GM19193 (cell line): ENCODE measurements around the gene HRNR.

Source experiments
- POLR2A ChIP-seq: IDR thresholded peaks from 4 replicates; pipeline ENCODE4 v1.6.1; 2011; ENCODE audit not compliant: insufficient read depth, insufficient read length; ENCODE audit errors: extremely low read depth

The HRNR gene

DNA sequence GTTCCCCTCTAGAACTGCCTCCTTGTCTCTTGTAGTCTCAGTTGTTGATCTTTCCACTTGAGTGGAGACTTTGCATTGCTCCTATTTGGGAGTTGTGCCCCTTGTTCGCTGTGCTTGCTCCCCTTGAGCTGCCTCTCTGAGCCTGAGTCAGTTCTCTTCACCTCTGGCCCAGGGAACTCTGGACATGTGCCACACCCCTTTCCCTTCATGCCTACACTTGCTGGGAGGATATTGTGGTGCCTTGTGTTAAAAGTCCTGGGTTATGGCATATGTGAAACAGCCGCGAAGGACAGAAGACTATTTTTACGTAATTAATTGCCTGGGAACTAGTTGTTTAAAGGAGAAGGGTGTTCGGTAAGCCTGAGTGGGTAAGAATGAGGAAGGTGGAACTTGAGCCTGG, 32.7 kb downstream of the HRNR start:
- TF ChIP-seq POLR2A = no peak

- no peak for TF ChIP-seq POLR2A
Measured at GRCh38 chr1:152190589-152190988, 33.4 kb downstream of the HRNR start.

- TF ChIP-seq POLR2A = no peak
Measured at GRCh38 chr1:152189657-152190442, 34.1 kb downstream of the HRNR start.

DNA sequence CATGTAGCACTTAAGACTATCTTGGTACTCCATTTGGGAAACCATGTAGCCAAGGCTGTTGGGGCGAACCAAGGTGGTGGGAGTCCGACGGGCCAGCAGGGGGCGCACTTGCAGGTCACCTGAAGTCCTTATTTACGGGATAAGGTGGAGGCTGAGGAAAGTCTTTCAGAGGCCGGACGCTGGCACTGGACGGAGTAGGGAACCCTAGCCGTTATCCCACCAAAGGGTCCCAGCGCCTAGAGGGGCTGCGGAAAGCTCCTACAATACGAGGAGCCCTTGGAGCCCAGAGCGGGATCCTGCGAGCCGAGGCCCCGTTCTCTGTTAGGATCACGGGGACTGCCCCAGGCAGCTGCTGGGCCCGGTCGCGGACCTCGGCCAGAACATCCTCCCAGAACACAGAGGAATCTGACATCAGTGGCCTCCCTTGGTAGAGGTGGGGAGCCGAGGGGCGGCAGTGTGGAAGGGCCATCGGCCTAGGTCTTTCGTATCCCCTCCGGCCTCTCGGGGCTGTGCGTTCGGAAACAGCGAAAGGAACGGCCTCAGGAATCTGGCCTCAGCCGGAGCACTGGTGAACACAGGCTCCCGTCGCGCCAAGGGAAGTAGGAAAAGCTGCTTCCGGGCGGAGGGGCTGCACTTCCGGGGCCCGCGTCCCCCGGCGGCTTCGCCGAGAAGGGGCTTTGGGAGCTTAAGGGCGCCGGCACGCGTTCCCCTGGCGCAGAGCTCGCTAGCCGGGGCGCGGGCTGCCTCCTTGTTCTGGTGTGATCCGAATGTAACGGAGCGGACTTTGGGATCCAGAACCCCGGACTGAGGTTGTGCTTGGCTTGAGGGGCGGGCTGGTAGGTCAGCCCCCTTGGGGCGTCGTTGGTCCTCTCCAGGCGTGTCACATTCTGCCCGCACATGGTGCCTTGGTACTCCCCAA, 35.1 kb downstream of the HRNR start:
- TF ChIP-seq POLR2A = no peak

DNA sequence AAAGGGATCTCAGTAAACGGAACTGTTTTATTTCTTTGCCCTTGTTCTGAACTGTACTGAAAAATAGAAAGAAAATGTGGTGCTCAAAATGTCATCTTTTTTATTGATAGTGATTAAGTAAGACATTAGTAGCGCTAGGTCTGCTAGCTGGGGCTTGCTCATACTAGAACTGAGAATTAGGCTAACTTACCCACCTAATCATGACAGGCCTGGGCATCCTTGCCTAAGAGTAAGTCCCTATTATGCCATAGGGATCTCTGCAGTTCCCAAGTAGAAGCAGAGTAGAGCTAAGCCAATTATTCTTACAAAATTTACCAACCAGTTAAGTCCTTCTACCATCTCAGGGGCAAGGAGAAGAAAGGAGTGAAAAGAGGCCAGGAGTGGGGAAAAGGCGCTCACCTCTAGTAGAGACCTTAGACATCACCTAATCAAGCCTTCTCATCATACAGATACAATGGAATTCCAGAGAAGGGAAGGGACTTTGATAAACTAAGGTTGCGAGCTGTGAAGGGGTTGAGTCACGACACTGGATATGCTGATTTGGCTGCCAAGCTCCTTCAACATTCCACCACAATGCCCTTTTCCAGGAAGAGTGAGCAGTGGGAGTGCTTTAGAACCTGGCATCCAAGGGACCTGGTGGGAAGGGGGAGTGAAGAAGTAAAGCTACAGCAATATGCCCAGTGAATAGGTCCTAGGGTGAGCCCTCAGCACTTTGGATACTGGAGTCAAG, 37.3 kb downstream of the HRNR start:
- no peak for TF ChIP-seq POLR2A

DNA sequence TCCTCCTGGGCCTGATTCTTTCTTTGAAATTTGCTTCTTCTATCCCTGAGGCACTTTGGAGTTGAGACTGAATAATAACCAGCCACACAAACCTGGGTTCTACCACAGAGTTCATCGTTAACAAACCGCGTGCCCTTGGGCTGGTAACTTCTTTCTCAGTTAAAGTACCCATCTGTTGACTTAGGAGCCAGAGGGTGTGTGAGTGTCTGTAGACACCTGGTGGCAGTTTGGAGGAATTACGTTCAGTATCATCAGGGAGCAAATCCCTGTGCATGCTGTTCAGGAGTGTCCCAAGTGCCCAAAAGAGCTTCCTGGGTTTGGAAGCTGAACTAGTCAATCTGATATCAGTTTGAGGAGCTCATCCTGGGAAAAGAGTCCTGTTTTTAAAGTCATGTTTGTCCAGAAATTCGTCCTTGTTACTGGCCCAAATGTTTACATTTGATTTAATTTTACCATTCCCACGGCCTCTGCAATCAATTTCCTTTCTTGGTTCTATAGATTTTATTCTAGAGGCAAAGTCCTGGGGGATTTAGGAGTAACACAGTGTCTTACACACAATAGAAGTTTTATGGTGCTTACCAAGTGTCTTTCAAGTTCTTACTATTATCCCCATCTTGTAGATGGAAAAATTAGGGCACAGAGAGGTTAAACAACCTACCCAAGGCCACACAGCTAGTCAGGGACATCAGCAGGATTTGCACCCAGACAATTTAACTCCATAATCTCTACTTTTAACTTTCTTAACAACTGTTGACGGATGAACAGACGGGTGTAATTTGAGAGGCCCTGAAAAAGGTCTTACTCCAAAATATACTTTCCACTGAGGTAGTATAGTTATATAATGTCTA, 38.2 kb downstream of the HRNR start:
- TF ChIP-seq POLR2A = no peak

- no peak for TF ChIP-seq POLR2A
Measured at GRCh38 chr1:152182944-152183361, 41.0 kb downstream of the HRNR start.

- no peak for TF ChIP-seq POLR2A
Measured at GRCh38 chr1:152182431-152182830, 41.6 kb downstream of the HRNR start.

DNA sequence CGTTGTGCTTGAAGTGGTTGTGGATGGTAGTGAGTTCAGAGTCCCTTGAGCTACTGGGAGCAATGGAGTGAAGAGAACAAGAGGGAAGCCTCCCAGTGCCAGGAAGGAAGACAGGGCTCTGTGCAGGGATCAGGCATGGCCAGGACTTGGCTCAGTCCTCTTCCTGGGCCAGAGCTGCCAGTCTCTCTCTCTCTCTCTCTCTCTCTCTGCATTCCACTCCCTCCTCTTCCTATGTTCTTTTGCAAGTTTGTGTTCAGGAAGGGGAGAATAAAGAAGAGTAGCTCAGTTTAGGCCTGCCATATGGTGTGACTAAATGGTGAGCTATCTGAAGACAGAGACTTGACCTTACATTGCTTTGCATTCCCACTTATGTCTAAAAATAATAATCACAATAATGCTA, 44.4 kb downstream of the HRNR start:
- TF ChIP-seq POLR2A = no peak

DNA sequence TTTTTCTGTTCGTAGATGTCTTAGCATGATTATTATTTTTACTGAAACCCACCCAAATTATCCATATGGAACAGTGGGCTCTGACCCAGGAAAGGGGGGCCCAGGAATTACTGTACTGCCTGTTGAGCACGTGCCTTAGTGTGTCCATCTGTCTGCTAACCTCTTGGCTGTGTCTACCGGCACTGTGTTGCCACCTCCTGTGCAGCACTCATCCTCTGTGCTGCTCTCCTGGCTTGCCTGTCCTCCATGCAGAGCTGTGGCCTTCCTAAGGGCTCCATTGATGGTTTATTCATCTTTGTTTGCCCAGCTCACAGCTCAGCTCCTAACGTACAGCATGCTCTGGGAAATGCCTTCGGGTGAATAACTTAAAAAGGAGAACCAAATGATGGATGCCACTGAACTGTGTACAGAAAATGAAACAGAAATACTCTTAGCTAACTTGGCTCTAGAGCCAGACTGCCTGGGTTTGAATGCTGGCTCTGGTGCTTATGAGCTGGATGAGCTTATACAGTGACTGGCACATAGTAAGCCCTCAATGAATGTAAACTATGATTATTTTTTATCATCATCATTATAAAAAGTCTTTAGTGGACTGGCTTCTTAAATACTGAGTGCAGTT, 53.6 kb downstream of the HRNR start:
- TF ChIP-seq POLR2A = no peak

DNA sequence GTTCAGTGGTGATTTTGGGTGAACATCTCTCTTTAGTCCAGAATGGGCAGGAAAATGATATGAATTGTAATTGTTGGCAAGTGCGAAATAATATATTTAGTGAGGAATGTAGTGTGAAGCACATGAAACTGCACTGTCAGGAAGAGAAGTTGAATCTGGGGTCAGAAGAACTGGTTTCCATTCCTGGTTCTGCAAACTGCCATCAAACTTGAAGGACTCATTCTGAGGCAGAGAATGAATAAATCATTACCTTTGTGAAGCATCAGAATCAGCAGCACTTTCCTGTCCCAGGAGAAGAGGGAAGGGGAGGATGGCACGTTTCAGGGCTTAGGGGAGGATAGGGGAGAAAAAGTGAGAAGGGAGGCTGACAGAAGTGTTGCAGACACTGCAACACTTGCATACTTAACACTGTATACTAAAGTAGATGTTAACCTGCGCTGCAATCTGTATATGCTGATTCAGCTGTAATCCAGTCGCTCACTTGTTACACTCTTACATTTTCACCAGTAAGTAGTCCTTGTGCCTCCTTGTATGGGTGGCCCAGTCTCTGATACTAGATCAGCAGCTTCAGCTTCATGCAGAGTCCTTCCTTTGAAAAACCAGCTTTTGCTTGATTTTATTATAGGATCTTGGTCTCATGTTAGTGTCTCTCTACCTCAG, 54.5 kb downstream of the HRNR start:
- TF ChIP-seq POLR2A = no peak

DNA sequence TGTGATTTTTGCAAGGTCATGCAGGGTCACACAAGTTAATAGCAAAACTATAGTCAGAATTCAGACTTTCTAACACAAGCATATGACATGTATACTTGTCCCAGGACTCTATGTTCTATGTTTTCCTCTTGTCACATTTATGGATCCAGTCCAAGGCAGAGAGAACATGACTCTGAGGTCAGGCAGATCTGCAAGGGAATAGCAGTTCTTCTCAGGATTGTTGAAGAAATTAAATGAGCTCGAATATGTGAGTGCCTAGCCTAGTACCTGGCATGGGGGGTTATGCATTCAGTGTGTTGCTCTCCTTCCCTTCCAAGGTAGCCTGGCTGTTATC, 55.5 kb downstream of the HRNR start:
- TF ChIP-seq POLR2A = no peak

DNA sequence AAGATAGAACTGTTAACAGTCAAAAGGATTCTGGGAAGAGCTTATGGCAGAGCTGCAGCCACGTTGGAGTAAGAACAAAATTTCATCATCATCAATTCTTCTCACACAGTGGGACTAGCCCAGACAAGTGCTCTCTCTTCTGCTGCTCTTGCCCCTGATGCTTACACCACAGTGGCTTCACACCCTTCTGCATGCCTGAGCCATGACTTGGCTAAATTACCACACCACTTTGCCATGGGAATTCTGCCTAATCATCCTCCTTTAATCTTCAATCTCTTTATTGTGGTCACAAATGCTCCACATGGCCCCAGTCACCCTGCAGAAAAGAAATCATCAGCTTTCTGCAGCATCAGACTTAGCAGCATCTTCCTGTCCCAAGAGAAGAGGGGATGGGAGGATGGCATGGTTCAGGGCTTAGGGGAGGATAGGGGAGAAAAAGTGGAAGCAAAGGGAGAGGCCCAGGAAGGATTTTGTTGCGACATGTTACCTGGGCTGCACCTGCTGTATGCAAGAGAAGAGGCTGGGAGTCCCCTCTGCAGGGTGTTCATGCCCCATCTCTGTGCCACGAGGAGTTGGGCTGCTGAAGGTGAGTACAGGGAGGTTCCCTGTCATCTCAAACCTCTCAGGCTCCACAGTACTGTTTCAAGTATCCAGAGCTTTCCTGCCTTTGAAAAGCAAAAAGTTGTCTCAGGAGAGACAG, 56.0 kb downstream of the HRNR start:
- no peak for TF ChIP-seq POLR2A
